ENCODE measurements around the gene MORC4.

The MORC4 gene

GRCh38 chrX:106952538-106952937, 47.5 kb downstream of the MORC4 start:
- no peak for DNase-seq

- DNase-seq: no peak
Observed at GRCh38 chrX:106952089-106952488, 47.9 kb downstream of the MORC4 start.

GRCh38 chrX:106951230-106951629, 48.8 kb downstream of the MORC4 start:
- DNase-seq: no peak

GRCh38 chrX:106950381-106950780, 49.6 kb downstream of the MORC4 start:
- no peak for DNase-seq

- DNase-seq: no peak
Observed at GRCh38 chrX:106949366-106949765, 50.6 kb downstream of the MORC4 start.

GRCh38 chrX:106948641-106949040, 51.4 kb downstream of the MORC4 start:
- no peak for DNase-seq

GRCh38 chrX:106946464-106946863, 53.5 kb downstream of the MORC4 start:
- DNase-seq: no peak

GRCh38 chrX:106940068-106940467, 59.9 kb downstream of the MORC4 start:
- DNase-seq: no peak

- DNase-seq: no peak
Observed at GRCh38 chrX:106939566-106939965, 60.4 kb downstream of the MORC4 start.

- no peak for DNase-seq
Observed at GRCh38 chrX:106936246-106936645, 63.8 kb downstream of the MORC4 start.

GRCh38 chrX:106935175-106935574, 64.8 kb downstream of the MORC4 start:
- no peak for DNase-seq

- DNase-seq: no peak
Observed at GRCh38 chrX:106933538-106933961, 66.5 kb downstream of the MORC4 start.

- DNase-seq: no peak
Observed at GRCh38 chrX:106932960-106933537, 67.0 kb downstream of the MORC4 start.

- DNase-seq: no peak
Observed at GRCh38 chrX:106932492-106932923, 67.5 kb downstream of the MORC4 start.

GRCh38 chrX:106931831-106932491, 68.1 kb downstream of the MORC4 start:
- DNase-seq: no peak

GRCh38 chrX:106928227-106928626, 71.8 kb downstream of the MORC4 start:
- DNase-seq: no peak

GRCh38 chrX:106927700-106928099, 72.3 kb downstream of the MORC4 start:
- no peak for DNase-seq

GRCh38 chrX:106927023-106927422, 73.0 kb downstream of the MORC4 start:
- no peak for DNase-seq

GRCh38 chrX:106921637-106922036, 78.4 kb downstream of the MORC4 start:
- DNase-seq: no peak

GRCh38 chrX:106919932-106920452, 80.0 kb downstream of the MORC4 start, which contains the start of gene CLDN2:
TSS of gene CLDN2 (plus strand) at chrX:106920402. CDS start at chrX:106928229, 7,827 bp downstream.
- DNase-seq: no peak

GRCh38 chrX:106917830-106918500, 82.0 kb downstream of the MORC4 start:
- no peak for DNase-seq

- DNase-seq: no peak
Observed at GRCh38 chrX:106912864-106913263, 87.1 kb downstream of the MORC4 start.

GRCh38 chrX:106906361-106906760, 93.7 kb downstream of the MORC4 start:
- no peak for DNase-seq

All from stimulated activated CD4-positive, alpha-beta T cell treated with anti-CD3 and anti-CD28 coated beads, Interleukin-4, amount 100 ng/mL, for 1 hour (primary cell).